ENCODE data around the gene MMP17. TPM values are rescaled to one million over a fixed set of nuclear protein-coding genes. Genes with fewer than 3 reads are reported as not detected.

MMP17 gene
- total and polyA plus RNA-seq, 2 donors (not counting 1 experiment from before 2014, with no cell fraction given) = 14.8 to 140 TPM

GRCh38 chr12:131834798-131835615, 6.8 kb downstream of the MMP17 start:
- POLR2A ChIA-PET = no interaction called here
- CTCF ChIA-PET = interaction anchor here (1.1 to 2.6 kb wide), 4 partner anchors 95 to 168 kb away, joined by 3 to 8 read pairs (median 4); partner anchors contain the start of gene EP400

More at GRCh38 chr12:131834798-131835615, 6.8 kb downstream of the MMP17 start:
- Histone ChIP-seq H3K36me3 (replicated peaks in 1 of 2; ENCODE audit: control extremely low read depth in 1 of 2, control insufficient read depth in 1 of 2, extremely low read depth in 1 of 2, insufficient read depth in 2 of 2, low read length in 1 of 2) (no peaks in the 10 kb centered on the region), H3K27me3 (replicated peaks in 1 of 4; ENCODE audit: control extremely low read depth in 1 of 4, control insufficient read depth in 3 of 4, insufficient read depth in 4 of 4, low read length in 3 of 4) (peaks cover 0 to 8% (median 3%) of the 10 kb centered on the region in 4 experiments), H3K4me3 (ENCODE audit: control extremely low read depth in 1 of 5, extremely low read depth in 1 of 5, insufficient read depth in 1 of 5, low read depth in 2 of 5, low read length in 4 of 5) (no peak overlapping the region), H3K4me2 (replicated peaks; ENCODE audit: low read depth, low read length, poor library complexity, severe bottlenecking) (no peak overlapping the region), H3K27ac (ENCODE audit: low read length in 2 of 2) (no peak overlapping the region), H3K9me3 (ENCODE audit: control extremely low read depth in 1 of 3, control insufficient read depth in 2 of 3, insufficient read depth in 1 of 3, low read length in 2 of 3) (peaks cover 0 to 4% (median 0%) of the 10 kb centered on the region in 3 donors), H4K20me1 (ENCODE audit: control insufficient read depth, insufficient read depth, low read length, poor library complexity, severe bottlenecking) (peaks cover 48% of the 10 kb centered on the region), H2AFZ (ENCODE audit: insufficient read depth, low read depth, low read length, poor library complexity, severe bottlenecking) (no peak overlapping the region), H3K9ac (ENCODE audit: low read length) (no peak overlapping the region), H3K79me2 (ENCODE audit: control insufficient read depth, insufficient read depth, low read length) (peaks cover 28% of the 10 kb centered on the region), H3K4me1 (ENCODE audit: control insufficient read depth in 2 of 2, insufficient read depth in 2 of 2, low read length in 2 of 2) (peaks cover 12 to 14% of the 10 kb centered on the region in 2 donors)
- ATAC-seq (ENCODE audit: low read depth) (no peak), DNase-seq (peak; percentile 7)
- Mint-ChIP-seq H3K9me3 (ENCODE audit: insufficient read depth) (no peaks in the 10 kb centered on the region), H3K27me3 (peaks cover 11% of the 10 kb centered on the region), H3K4me3 (no peak overlapping the region), H3K27ac (no peak overlapping the region), H3K4me1 (peaks cover 13% of the 10 kb centered on the region)
- intact Hi-C loops (cut with micrococcal nuclease) = loop anchor here (10.0 kb wide), 1 partner anchor 230 kb away; no protein-coding TSS in a partner anchor
- TF ChIP-seq, protein P1, sequence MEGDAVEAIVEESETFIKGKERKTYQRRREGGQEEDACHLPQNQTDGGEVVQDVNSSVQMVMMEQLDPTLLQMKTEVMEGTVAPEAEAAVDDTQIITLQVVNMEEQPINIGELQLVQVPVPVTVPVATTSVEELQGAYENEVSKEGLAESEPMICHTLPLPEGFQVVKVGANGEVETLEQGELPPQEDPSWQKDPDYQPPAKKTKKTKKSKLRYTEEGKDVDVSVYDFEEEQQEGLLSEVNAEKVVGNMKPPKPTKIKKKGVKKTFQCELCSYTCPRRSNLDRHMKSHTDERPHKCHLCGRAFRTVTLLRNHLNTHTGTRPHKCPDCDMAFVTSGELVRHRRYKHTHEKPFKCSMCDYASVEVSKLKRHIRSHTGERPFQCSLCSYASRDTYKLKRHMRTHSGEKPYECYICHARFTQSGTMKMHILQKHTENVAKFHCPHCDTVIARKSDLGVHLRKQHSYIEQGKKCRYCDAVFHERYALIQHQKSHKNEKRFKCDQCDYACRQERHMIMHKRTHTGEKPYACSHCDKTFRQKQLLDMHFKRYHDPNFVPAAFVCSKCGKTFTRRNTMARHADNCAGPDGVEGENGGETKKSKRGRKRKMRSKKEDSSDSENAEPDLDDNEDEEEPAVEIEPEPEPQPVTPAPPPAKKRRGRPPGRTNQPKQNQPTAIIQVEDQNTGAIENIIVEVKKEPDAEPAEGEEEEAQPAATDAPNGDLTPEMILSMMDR (IDR thresholded peaks at IDR 0.05) = no peak
- TF ChIP-seq EZH2 (IDR thresholded peaks at IDR 0.05; ENCODE audit: borderline replicate concordance, insufficient read depth, low read depth, low read length, poor library complexity, severe bottlenecking) = no peak
- WGBS (ENCODE audit: insufficient coverage) = 84% methylated on average over 19 of the region's 20 CpGs
